K562 (cell line): ENCODE results near the gene MAP3K12. TPM values are rescaled to one million over a fixed set of nuclear protein-coding genes. Genes with fewer than 3 reads are reported as not detected.

Source experiments
- ATAC-seq: fragments of 200-7000 bp; cut with Tn5 transposase; 3 replicates; pipeline ENCODE4 v1.9.1; 2020; ENCODE audit warnings: moderate library complexity
- BruUV-seq: library from RNA; stranded (reverse); fragments of 400-500 nt; replicated peaks from 2 replicates; lab custom pipeline; 2021; lab: Mats Ljungman, UMichigan
- CTCF ChIA-PET: fragments of 300-600 bp; formaldehyde crosslinking; extraction: SDS; loops from one replicate; lab custom pipeline; 2021; ENCODE audit warnings: low intra/inter-chr PET ratio; lab: Yijun Ruan, JAX
- POLR2A ChIA-PET: fragments of 300-600, 350-650 bp; sonication (Branson Sonifier 250); formaldehyde crosslinking; extraction: SDS; loops from one replicate; lab custom pipeline; 2021; ENCODE audit warnings: antibody characterized with exemption, inconsistent platforms; lab: Yijun Ruan, JAX
- DNase-seq, 4 experiments: peaks; one replicate each; pipeline versions ENCODE4 v3.0.0 to v3.0.0-alpha.2; 2011 to 2018; ENCODE audit warnings: low spot score in 3 of 4, mixed read lengths in 3 of 4; ENCODE audit errors: extremely low read depth in 1 of 4
- FAIRE-seq: peaks from 2 replicates; lab custom pipeline; 2011; peaks lifted over from hg19 to GRCh38; lab: Jason Lieb, UNC
- H2AFZ ChIP-seq: 2 replicates; pipeline ENCODE4 v1.6.0; 2011; ENCODE audit warnings: low read depth, low read length, control low read depth, inconsistent platforms
- H3K27ac ChIP-seq: fragments of 200-600 bp; 3 replicates; pipeline ENCODE4 v1.8.0; 2011; ENCODE audit warnings: low read depth, mild to moderate bottlenecking, control low read depth, inconsistent platforms, low read length, moderate library complexity, mixed read lengths; ENCODE audit errors: extremely low read depth
- H3K27me3 ChIP-seq, 2 experiments: fragments of 300-600 bp in 1 of 2; 2 replicates in 1 of 2; 3 replicates in 1 of 2; pipeline versions ENCODE4 v1.6.0 to v1.8.0; 2011; ENCODE audit warnings: inconsistent platforms in 2 of 2, low read length in 2 of 2, mild to moderate bottlenecking in 1 of 2, mixed read lengths in 1 of 2, moderate library complexity in 1 of 2; ENCODE audit not compliant: control insufficient read depth in 2 of 2, insufficient read depth in 2 of 2
- H3K36me3 ChIP-seq: fragments of 300-600 bp; 3 replicates; pipeline ENCODE4 v1.8.0; 2011; ENCODE audit warnings: mild to moderate bottlenecking, low read length, inconsistent platforms; ENCODE audit not compliant: control insufficient read depth, insufficient read depth
- H3K4me1 ChIP-seq, 2 experiments: fragments of 200-600 bp in 1 of 2; replicated peaks in 1 of 2; 2 replicates in 1 of 2; 3 replicates in 1 of 2; pipeline versions ENCODE4 v1.5.1 to v1.8.0; 2011; ENCODE audit warnings: inconsistent platforms in 2 of 2, low read length in 2 of 2, mild to moderate bottlenecking in 1 of 2, mixed read lengths in 1 of 2, moderate library complexity in 1 of 2; ENCODE audit not compliant: control insufficient read depth in 2 of 2, insufficient read depth in 2 of 2
- H3K4me2 ChIP-seq: 2 replicates; pipeline ENCODE4 v1.6.1; 2011; ENCODE audit warnings: low read length, control low read depth, inconsistent platforms, mixed read lengths; ENCODE audit not compliant: insufficient read depth
- H3K4me3 ChIP-seq: fragments of 200-600 bp; sonication (generic), shearing (Covaris generic); 2 replicates; pipeline ENCODE4 v1.5.1; 2016; ENCODE audit warnings: control low read depth, inconsistent platforms
- H3K79me2 ChIP-seq: fragments of 200-600 bp; 3 replicates; pipeline ENCODE4 v1.8.0; 2011; ENCODE audit warnings: low read length, inconsistent platforms; ENCODE audit not compliant: control insufficient read depth, insufficient read depth
- H3K9ac ChIP-seq, 2 experiments: 2 replicates each; pipeline versions ENCODE4 v1.6.0 to v1.6.1; 2011; ENCODE audit warnings: low read depth in 2 of 2, low read length in 2 of 2, control low read depth in 1 of 2, inconsistent platforms in 1 of 2, mild to moderate bottlenecking in 1 of 2, mixed read lengths in 1 of 2; ENCODE audit not compliant: insufficient read depth in 1 of 2
- H3K9me1 ChIP-seq: one replicate; pipeline ENCODE4 v1.6.0; 2011; ENCODE audit warnings: inconsistent platforms, mild to moderate bottlenecking, low read length, moderate library complexity; ENCODE audit not compliant: control insufficient read depth, insufficient read depth
- H3K9me3 ChIP-seq: replicated peaks from 2 replicates; pipeline ENCODE4 v1.5.1; 2011; ENCODE audit warnings: low read depth, low read length, inconsistent platforms; ENCODE audit not compliant: control insufficient read depth, insufficient read depth
- H4K20me1 ChIP-seq: replicated peaks from 2 replicates; pipeline ENCODE4 v1.6.1; 2011; ENCODE audit warnings: low read length, inconsistent platforms, mixed read lengths; ENCODE audit not compliant: control insufficient read depth, insufficient read depth
- ELF2 ChIP-seq: fragments of 250-450 bp; sonication (Bioruptor Pico); IDR thresholded peaks from 2 replicates; pipeline ENCODE4 v1.5.0; 2021; ENCODE audit warnings: mild to moderate bottlenecking
- MTA2 ChIP-seq: fragments of 450-650 bp; IDR thresholded peaks from 2 replicates; pipeline ENCODE4 v1.6.1; 2016; ENCODE audit warnings: low read depth
- PTRF ChIP-seq: fragments of 450-650 bp; IDR thresholded peaks from 2 replicates; pipeline ENCODE4 v1.6.1; 2016; ENCODE audit warnings: mild to moderate bottlenecking, missing genetic modification characterization, missing compliant biosample characterization
- RBBP5 ChIP-seq: fragments of 200-600 bp; sonication (generic); IDR thresholded peaks from 2 replicates; pipeline ENCODE4 v1.6.1; 2012; ENCODE audit warnings: borderline replicate concordance, mild to moderate bottlenecking, low read length, control low read depth, inconsistent platforms; ENCODE audit not compliant: insufficient read depth, poor library complexity, severe bottlenecking
- SREBF1 ChIP-seq: fragments of 150-350 bp; IDR thresholded peaks from 2 replicates; pipeline ENCODE4 v1.6.1; 2014; ENCODE audit warnings: antibody characterized with exemption, low read depth, low read length, borderline replicate concordance
- ZNF24 ChIP-seq: fragments of 450-650 bp; IDR thresholded peaks from 2 replicates; pipeline ENCODE4 v1.6.1; 2016
- ZNF507 ChIP-seq: conservative IDR thresholded peaks from 2 replicates; pipeline ENCODE4 v1.6.1; 2017; ENCODE audit warnings: missing genetic modification characterization, missing compliant biosample characterization
- WGBS: fragments of 100-300 bp; shearing (Covaris generic); methylation state at CpG from one replicate; pipeline ENCODE4 v1.1.6; 2016; ENCODE audit warnings: low coverage, mixed read lengths; ENCODE audit not compliant: insufficient coverage; ENCODE audit errors: missing lambda C conversion rate; 5-methylcytosine and 5-hydroxymethylcytosine counted together
- in situ Hi-C: fragments of 300-500 bp; cut with MboI; formaldehyde crosslinking; loops from 4 replicates; pipeline ENCODE4 v1.15.0; 2018; ENCODE audit warnings: inconsistent platforms, mixed read lengths
- intact Hi-C: fragments of 100-400 bp; cut with micrococcal nuclease; formaldehyde crosslinking; loops from 2 replicates; pipeline ENCODE4 v1.14.2; 2022
- polyA plus RNA-seq, 8 experiments: library from polyadenylated mRNA; depleted of rRNA in 4 of 8; stranded (reverse) in 5 of 8; unstranded in 3 of 8; fragments of >200 nt; fragmentation: Nextera tagmentation in 2 of 8; fragmentation: Illumina TruSeq in 1 of 8; extraction: Ambion mirVana in 2 of 8; extraction: Trizol in 1 of 8; gene quantifications; 2 replicates each; pipeline versions ENCODE4 v1.2.1 to v1.2.3, GENCODE V29; 2011 to 2014; ENCODE audit warnings: inconsistent platforms in 1 of 8, missing spikeins in 1 of 8
- total RNA-seq, 7 experiments: library from RNA; depleted of rRNA in 6 of 7; stranded (reverse); fragments of >200 nt in 6 of 7; fragmentation: Illumina TruSeq in 2 of 7; extraction: Trizol in 2 of 7; gene quantifications; 2 replicates each; pipeline versions ENCODE4 v1.2.1 to v1.2.3, GENCODE V29; 2011 to 2021; ENCODE audit warnings: low replicate concordance in 1 of 7
- TF ChIP-seq, protein P1 (sequence below): sonication (generic); formaldehyde crosslinking; IDR thresholded peaks from 2 replicates; pipeline ENCODE4 v1.8.0; 2022; ENCODE audit warnings: mild to moderate bottlenecking, missing genetic modification reagents, borderline replicate concordance
- TF ChIP-seq, protein P2 (sequence below): fragments of 150-350 bp; IDR thresholded peaks from 2 replicates; pipeline ENCODE4 v1.6.1; 2014; ENCODE audit warnings: low read depth, mild to moderate bottlenecking, low read length, borderline replicate concordance
- TF ChIP-seq, protein P3 (sequence below): fragments of 250-450 bp; sonication (Bioruptor Pico); IDR thresholded peaks from 2 replicates; pipeline ENCODE4 v1.8.0; 2022; ENCODE audit warnings: inconsistent platforms
- TF ChIP-seq, protein P4 (sequence below), 2 experiments: fragments of 200-800 bp in 1 of 2; sonication (Bioruptor generic) in 1 of 2; sonication (generic) in 1 of 2; formaldehyde crosslinking in 1 of 2; IDR thresholded peaks in 1 of 2; conservative IDR thresholded peaks in 1 of 2; 2 replicates each; pipeline versions ENCODE4 v1.5.0 to v1.6.1; 2016 to 2020; ENCODE audit warnings: missing compliant biosample characterization in 1 of 2, missing genetic modification characterization in 1 of 2, missing genetic modification reagents in 1 of 2

MAP3K12 gene
- total and polyA plus RNA-seq, 9 of the 15 experiments (the other 6 are each of a cell fraction or from before 2014, with no cell fraction given): 0.10 to 2.4 (median 1.6) TPM

DNA sequence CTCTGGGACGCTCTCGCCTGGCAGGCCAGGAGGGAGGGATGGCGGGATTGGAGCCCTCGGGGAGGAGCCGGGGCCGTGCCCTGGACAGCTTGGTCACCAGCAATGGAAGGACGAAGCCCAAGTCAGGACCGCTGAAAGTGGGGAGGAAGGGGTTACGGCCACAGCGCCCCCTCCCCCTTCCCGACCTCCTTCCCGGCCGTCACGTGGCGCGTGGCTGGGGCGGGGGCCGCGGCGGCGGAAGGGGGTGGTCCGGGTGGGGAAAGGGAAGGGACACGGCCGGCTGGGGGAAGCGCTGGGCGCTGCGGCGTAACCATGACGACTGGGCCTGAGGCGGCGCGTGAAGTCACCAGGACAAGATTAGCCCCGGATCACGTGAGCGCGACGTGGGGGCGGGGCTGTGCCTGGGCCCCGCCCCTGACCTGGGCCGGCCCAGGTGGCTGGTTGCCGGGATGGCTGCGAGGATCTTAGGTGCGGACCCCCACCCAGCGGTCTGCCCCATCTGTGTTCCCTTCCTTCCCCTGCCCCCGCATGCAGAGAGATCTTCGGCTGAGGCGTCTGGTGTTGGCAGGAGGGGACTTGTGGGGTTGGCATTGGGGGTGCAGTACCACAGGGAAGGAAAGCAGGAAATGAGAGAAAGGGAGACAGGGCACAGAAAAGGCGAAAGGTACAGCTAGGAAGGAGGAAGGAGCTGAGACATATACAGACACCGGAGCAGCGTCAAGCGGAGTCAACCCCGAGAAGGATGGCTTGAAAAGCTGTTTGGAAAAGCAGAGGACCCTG lies 6.2 kb downstream of the MAP3K12 start:
- DNase-seq (peak; percentile 91 to 96 (median 93)), FAIRE-seq (peak; percentile 81), ATAC-seq (peak; percentile 93)
- Histone ChIP-seq H3K9me3 (no peaks in the 10 kb centered on the region), H3K79me2 (no peaks in the 10 kb centered on the region), H2AFZ (peak overlapping the region; percentile 86), H3K9me1 (no peaks in the 10 kb centered on the region), H3K36me3 (no peaks in the 10 kb centered on the region), H3K9ac (peak overlapping the region; percentile 62 to 94), H3K27me3 (no peaks in the 10 kb centered on the region), H3K4me1 (peaks cover 29 to 40% of the 10 kb centered on the region in 2 experiments; a peak in 4 of 5 replicates), H4K20me1 (no peaks in the 10 kb centered on the region), H3K4me2 (peak overlapping the region; percentile 96), H3K27ac (peak overlapping the region; percentile 56), H3K4me3 (peak overlapping the region; percentile 47)
- intact Hi-C loops: no loop called here
- WGBS: 2% methylated on average over 24 of the region's 52 CpGs
- CTCF ChIA-PET: interaction anchor here (0.5 kb wide), 1 partner anchor 37 kb away, joined by 3 read pairs; no protein-coding TSS in a partner anchor
- in situ Hi-C loops: no loop called here
- BruUV-seq: no TSS peak
- POLR2A ChIA-PET: interaction anchor here (0.6 to 2.4 kb wide), 13 partner anchors 9 to 788 kb away, joined by 3 to 12 read pairs (median 4); partner anchors contain the start of gene HNRNPA1
- TF ChIP-seq SREBF1 (0 out of 2 replicates have a peak, but pooled peaks have one; percentile 22), ZNF24 (no peak), MTA2 (no peak), ZNF507 (tag) (no peak), PTRF (tag) (no peak), RBBP5 (peak; percentile 4), ELF2 (CRISPR knock-in tag) (no peak)
- TF ChIP-seq, protein P1, sequence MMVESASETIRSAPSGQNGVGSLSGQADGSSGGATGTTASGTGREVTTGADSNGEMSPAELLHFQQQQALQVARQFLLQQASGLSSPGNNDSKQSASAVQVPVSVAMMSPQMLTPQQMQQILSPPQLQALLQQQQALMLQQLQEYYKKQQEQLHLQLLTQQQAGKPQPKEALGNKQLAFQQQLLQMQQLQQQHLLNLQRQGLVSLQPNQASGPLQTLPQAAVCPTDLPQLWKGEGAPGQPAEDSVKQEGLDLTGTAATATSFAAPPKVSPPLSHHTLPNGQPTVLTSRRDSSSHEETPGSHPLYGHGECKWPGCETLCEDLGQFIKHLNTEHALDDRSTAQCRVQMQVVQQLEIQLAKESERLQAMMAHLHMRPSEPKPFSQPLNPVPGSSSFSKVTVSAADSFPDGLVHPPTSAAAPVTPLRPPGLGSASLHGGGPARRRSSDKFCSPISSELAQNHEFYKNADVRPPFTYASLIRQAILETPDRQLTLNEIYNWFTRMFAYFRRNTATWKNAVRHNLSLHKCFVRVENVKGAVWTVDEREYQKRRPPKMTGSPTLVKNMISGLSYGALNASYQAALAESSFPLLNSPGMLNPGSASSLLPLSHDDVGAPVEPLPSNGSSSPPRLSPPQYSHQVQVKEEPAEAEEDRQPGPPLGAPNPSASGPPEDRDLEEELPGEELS (CRISPR knock-in tag): no peak
- TF ChIP-seq, protein P2, sequence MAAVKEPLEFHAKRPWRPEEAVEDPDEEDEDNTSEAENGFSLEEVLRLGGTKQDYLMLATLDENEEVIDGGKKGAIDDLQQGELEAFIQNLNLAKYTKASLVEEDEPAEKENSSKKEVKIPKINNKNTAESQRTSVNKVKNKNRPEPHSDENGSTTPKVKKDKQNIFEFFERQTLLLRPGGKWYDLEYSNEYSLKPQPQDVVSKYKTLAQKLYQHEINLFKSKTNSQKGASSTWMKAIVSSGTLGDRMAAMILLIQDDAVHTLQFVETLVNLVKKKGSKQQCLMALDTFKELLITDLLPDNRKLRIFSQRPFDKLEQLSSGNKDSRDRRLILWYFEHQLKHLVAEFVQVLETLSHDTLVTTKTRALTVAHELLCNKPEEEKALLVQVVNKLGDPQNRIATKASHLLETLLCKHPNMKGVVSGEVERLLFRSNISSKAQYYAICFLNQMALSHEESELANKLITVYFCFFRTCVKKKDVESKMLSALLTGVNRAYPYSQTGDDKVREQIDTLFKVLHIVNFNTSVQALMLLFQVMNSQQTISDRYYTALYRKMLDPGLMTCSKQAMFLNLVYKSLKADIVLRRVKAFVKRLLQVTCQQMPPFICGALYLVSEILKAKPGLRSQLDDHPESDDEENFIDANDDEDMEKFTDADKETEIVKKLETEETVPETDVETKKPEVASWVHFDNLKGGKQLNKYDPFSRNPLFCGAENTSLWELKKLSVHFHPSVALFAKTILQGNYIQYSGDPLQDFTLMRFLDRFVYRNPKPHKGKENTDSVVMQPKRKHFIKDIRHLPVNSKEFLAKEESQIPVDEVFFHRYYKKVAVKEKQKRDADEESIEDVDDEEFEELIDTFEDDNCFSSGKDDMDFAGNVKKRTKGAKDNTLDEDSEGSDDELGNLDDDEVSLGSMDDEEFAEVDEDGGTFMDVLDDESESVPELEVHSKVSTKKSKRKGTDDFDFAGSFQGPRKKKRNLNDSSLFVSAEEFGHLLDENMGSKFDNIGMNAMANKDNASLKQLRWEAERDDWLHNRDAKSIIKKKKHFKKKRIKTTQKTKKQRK: no peak
- TF ChIP-seq, protein P3, sequence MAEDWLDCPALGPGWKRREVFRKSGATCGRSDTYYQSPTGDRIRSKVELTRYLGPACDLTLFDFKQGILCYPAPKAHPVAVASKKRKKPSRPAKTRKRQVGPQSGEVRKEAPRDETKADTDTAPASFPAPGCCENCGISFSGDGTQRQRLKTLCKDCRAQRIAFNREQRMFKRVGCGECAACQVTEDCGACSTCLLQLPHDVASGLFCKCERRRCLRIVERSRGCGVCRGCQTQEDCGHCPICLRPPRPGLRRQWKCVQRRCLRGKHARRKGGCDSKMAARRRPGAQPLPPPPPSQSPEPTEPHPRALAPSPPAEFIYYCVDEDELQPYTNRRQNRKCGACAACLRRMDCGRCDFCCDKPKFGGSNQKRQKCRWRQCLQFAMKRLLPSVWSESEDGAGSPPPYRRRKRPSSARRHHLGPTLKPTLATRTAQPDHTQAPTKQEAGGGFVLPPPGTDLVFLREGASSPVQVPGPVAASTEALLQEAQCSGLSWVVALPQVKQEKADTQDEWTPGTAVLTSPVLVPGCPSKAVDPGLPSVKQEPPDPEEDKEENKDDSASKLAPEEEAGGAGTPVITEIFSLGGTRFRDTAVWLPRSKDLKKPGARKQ (CRISPR knock-in tag): no peak
- TF ChIP-seq, protein P4, sequence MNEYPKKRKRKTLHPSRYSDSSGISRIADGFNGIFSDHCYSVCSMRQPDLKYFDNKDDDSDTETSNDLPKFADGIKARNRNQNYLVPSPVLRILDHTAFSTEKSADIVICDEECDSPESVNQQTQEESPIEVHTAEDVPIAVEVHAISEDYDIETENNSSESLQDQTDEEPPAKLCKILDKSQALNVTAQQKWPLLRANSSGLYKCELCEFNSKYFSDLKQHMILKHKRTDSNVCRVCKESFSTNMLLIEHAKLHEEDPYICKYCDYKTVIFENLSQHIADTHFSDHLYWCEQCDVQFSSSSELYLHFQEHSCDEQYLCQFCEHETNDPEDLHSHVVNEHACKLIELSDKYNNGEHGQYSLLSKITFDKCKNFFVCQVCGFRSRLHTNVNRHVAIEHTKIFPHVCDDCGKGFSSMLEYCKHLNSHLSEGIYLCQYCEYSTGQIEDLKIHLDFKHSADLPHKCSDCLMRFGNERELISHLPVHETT (CRISPR knock-in tag; conservative IDR thresholded peaks at IDR 0.05 in 1 of 2, IDR thresholded peaks at IDR 0.05 in 1 of 2): no peak
